SU-DHL-6 (cell line): ENCODE measurements around the gene NINJ2.

Source experiments
- H2AFZ ChIP-seq: fragments of 200-600 bp; sonication (generic); 2 replicates; pipeline ENCODE4 v1.6.1; 2014; ENCODE audit warnings: low read depth, mild to moderate bottlenecking, moderate library complexity, mixed read lengths, antibody characterized with exemption, low read length; ENCODE audit not compliant: severe bottlenecking
- H3F3A ChIP-seq: fragments of 200-600 bp; shearing (Covaris generic); 2 replicates; pipeline ENCODE4 v1.6.0; 2016; ENCODE audit warnings: antibody characterized with exemption, mild to moderate bottlenecking; ENCODE audit not compliant: insufficient read depth
- H3K27ac ChIP-seq: fragments of 200-600 bp; sonication (generic); 2 replicates; pipeline ENCODE4 v1.5.1; 2016; ENCODE audit warnings: low read depth, mild to moderate bottlenecking, low read length, moderate library complexity, mixed read lengths
- H3K27me3 ChIP-seq: fragments of 200-600 bp; sonication (generic), shearing (Covaris generic); 2 replicates; pipeline ENCODE4 v1.6.0; 2014; ENCODE audit warnings: mild to moderate bottlenecking, low read length
- H3K36me3 ChIP-seq: fragments of 200-600 bp; sonication (generic); 2 replicates; pipeline ENCODE4 v1.6.1; 2014; ENCODE audit warnings: mild to moderate bottlenecking, low read length, mixed read lengths
- H3K4me2 ChIP-seq: fragments of 300-600, 200-600 bp; shearing (Covaris generic), sonication (generic); 2 replicates; pipeline ENCODE4 v1.6.0; 2014; ENCODE audit warnings: low read length, low read depth, mild to moderate bottlenecking; ENCODE audit not compliant: poor library complexity, severe bottlenecking
- H3K4me3 ChIP-seq: fragments of 200-600 bp; sonication (generic); 2 replicates; pipeline ENCODE4 v1.5.1; 2014; ENCODE audit warnings: antibody characterized with exemption, low read length, mild to moderate bottlenecking, mixed read lengths; ENCODE audit not compliant: insufficient read depth, poor library complexity, severe bottlenecking
- H3K79me2 ChIP-seq: fragments of 200-600 bp; sonication (generic); 2 replicates; pipeline ENCODE4 v1.6.1; 2014; ENCODE audit warnings: mild to moderate bottlenecking, low read length, moderate library complexity; ENCODE audit not compliant: insufficient read depth
- H3K9ac ChIP-seq: fragments of 200-600 bp; sonication (generic); 2 replicates; pipeline ENCODE4 v1.7.0; 2014; ENCODE audit warnings: mild to moderate bottlenecking, low read length
- H3K9me2 ChIP-seq: fragments of 200-600 bp; sonication (generic); replicated peaks from 2 replicates; pipeline ENCODE4 v1.6.1; 2014; ENCODE audit warnings: low read length; ENCODE audit not compliant: insufficient read depth
- H3K9me3 ChIP-seq: fragments of 200-600 bp; sonication (generic); 2 replicates; pipeline ENCODE4 v1.6.1; 2014; ENCODE audit warnings: low read length, mixed read lengths; ENCODE audit not compliant: insufficient read depth
- H4K20me1 ChIP-seq: fragments of 200-600 bp; sonication (generic); 2 replicates; pipeline ENCODE4 v1.6.1; 2014; ENCODE audit warnings: low read depth, mild to moderate bottlenecking, antibody characterized with exemption, low read length, moderate library complexity, mixed read lengths
- CTCF ChIP-seq: fragments of 200-600 bp; sonication (generic); IDR thresholded peaks from one replicate; pipeline ENCODE4 v1.5.1; 2017; ENCODE audit warnings: antibody characterized with exemption, mild to moderate bottlenecking, low read length, moderate library complexity; ENCODE audit not compliant: insufficient read depth, poor library complexity, severe bottlenecking
- EZH2phosphoT487 ChIP-seq: fragments of 200-600 bp; sonication (generic), shearing (Covaris generic); conservative IDR thresholded peaks from 2 replicates; pipeline ENCODE4 v1.6.1; 2018; ENCODE audit warnings: mild to moderate bottlenecking, antibody characterized with exemption, low read length, moderate library complexity, mixed read lengths

NINJ2 gene

DNA sequence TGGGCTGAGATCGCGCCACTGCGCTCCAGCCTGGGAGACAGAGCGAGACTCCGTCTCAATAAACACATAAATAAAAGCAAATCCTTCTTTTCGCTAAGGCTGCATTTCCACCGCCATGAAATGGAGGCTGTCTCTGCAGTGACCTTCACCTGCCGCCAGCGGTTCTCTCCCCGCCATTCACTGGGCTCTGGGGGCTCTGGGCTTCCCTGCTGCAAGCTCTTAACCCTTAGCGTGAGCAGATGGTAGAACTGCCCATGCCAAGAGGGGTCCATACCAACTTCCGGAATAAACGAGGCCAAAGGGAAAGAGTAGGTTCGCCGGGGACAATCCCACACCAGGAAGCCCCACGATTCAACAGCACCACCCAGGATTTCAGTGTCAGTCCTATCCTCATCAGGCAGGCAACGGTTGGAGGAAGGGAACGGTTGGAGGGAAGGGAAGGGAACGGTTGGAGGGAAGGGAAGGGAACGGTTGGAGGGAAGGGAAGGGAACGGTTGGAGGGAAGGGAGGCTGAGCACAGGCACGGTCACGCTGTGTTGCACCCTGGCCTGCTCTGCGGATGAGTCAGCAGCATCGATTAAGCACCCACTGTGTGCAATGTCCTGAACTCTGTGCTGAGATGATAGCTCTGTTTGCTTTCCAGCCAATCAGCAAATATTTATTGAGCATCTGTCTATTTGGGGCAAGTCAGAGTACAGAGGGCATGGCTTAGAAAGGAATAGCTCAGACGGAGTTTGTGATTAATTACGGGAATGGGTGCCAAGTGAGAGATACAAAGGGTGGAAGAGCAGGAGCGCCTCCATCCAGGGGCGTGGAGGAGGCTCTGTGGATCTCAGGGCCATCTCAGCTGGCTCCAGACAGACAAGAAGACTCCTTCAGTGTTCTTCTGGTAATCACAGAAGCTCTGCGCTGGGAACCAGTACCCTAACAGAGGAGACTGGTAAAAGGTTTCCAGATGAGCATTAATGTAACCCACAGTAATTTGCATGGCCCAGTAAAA is 77.9 kb downstream of the NINJ2 start:
- no peak overlapping the region for H3K4me2 ChIP-seq

DNA sequence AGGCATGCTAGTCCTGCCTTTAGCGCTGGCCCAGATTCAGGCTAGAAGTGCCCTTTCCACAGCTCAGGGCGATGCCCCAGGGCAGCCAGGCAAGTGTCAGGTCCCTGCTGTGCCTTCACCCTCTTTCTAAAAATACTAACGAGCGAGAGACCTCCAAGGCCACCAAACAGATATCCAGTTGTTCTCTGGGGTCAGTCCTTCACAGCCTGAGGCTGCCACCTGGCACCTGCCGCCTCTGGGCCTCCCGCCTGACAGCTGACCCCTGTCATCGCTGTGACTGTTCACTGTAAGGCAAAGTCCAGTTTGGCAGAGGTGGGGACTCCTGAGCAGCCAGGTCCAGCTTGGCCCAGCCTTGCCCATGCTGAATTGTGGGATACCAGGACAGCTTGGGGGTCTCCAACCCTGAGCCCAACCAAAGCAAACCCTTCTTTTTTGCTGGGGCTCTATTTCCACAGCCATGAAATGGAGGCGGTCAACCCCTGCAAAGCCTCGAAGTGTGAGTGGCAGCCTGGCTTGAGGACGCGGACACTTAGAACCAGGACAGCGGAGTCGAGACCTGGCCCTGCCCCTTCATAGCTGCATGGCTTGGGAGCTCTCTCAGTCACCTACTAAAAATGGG is 79.9 kb downstream of the NINJ2 start:
- no peak overlapping the region for H2AFZ ChIP-seq
- no peaks in the 10 kb centered on the region for H3F3A ChIP-seq
- TF ChIP-seq CTCF (no peak), EZH2phosphoT487 (no peak)
- no peak overlapping the region for H3K4me2 ChIP-seq
- H3K36me3 ChIP-seq, result no peaks in the 10 kb centered on the region
- no peaks in the 10 kb centered on the region for H3K9me2 ChIP-seq
- H3K9ac ChIP-seq, result no peak overlapping the region
- no peak overlapping the region for H3K27ac ChIP-seq
- no peaks in the 10 kb centered on the region for H3K9me3 ChIP-seq
- H3K27me3 ChIP-seq, result no peaks in the 10 kb centered on the region
- no peaks in the 10 kb centered on the region for H4K20me1 ChIP-seq
- no peak overlapping the region for H3K4me3 ChIP-seq
- no peaks in the 10 kb centered on the region for H3K79me2 ChIP-seq

More for the DNA sequence above, 77.9 kb downstream of the NINJ2 start:
- no peaks in the 10 kb centered on the region for H3F3A ChIP-seq
- no peaks in the 10 kb centered on the region for H3K79me2 ChIP-seq
- no peak overlapping the region for H3K27ac ChIP-seq
- H3K27me3 ChIP-seq, result no peaks in the 10 kb centered on the region
- no peak overlapping the region for H3K4me3 ChIP-seq
- H2AFZ ChIP-seq, result no peak overlapping the region
- TF ChIP-seq CTCF, result no peak
- no peak for TF ChIP-seq EZH2phosphoT487
- H3K9me2 ChIP-seq, result no peaks in the 10 kb centered on the region
- no peaks in the 10 kb centered on the region for H3K9me3 ChIP-seq
- H4K20me1 ChIP-seq, result no peaks in the 10 kb centered on the region
- no peaks in the 10 kb centered on the region for H3K36me3 ChIP-seq
- no peak overlapping the region for H3K9ac ChIP-seq

DNA sequence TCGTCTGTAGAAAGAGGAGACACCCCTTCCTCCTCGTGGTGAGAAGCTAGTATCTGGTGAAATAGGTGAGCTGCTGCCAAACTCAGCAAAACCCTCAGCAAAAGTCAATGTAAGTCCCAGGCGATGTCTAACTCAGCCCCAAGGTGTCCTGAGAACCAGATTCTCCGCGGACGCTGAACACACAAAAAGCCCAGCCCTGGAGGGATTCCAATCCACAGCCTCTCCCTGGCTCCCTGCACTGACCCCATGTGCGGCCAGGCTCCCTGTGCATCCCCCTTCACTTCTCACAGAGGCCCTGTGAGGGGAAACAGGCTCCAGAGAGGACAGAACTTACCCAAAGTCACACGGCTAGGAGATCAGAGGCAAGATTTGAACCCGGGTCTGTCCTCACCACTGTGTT is 81.5 kb downstream of the NINJ2 start:
- no peaks in the 10 kb centered on the region for H3K27me3 ChIP-seq
- no peak for TF ChIP-seq EZH2phosphoT487
- no peak for TF ChIP-seq CTCF
- no peak overlapping the region for H3K27ac ChIP-seq
- no peak overlapping the region for H2AFZ ChIP-seq
- no peaks in the 10 kb centered on the region for H3K9me3 ChIP-seq
- no peaks in the 10 kb centered on the region for H3K9me2 ChIP-seq
- no peaks in the 10 kb centered on the region for H4K20me1 ChIP-seq
- H3K9ac ChIP-seq, result no peak overlapping the region
- H3K4me2 ChIP-seq, result no peak overlapping the region
- no peaks in the 10 kb centered on the region for H3K79me2 ChIP-seq
- no peak overlapping the region for H3K4me3 ChIP-seq
- H3F3A ChIP-seq, result no peaks in the 10 kb centered on the region
- no peaks in the 10 kb centered on the region for H3K36me3 ChIP-seq
